Activated CD8-positive, alpha-beta memory T cell treated with anti-CD3 and anti-CD28 coated beads, Interleukin-2, amount 10 ng/mL, durations not matched to agents 7 days and 5 days (primary cell): ENCODE data around the gene UNC93A. TPM values are rescaled to one million over a fixed set of nuclear protein-coding genes. Genes with fewer than 3 reads are reported as not detected.
"Not testable (repeated sequence)": the region's sequence is repeated elsewhere in the genome, so short reads cannot be mapped to it uniquely, and the experiment has no call there.

ENCODE experiments used
- ATAC-seq: fragments of 150-1000 bp; cut with Tn5 transposase; one replicate; pipeline ENCODE4 v1.10.0; 2021; ENCODE audit warnings: moderate library complexity
- CTCF ChIA-PET: fragments of 350-600 bp; sonication (Branson Sonifier 250); formaldehyde crosslinking; loops from one replicate; lab custom pipeline; 2021; ENCODE audit warnings: antibody characterized with exemption; lab: Charles Lee
- DNase-seq: peaks from one replicate; pipeline ENCODE4 v3.0.0-alpha.2; 2020
- H3K27ac Mint-ChIP-seq: one replicate; pipeline ENCODE4 v1.8.0; 2021; ENCODE audit warnings: mild to moderate bottlenecking, mixed read lengths
- H3K27me3 Mint-ChIP-seq: one replicate; pipeline ENCODE4 v1.8.0; 2021; ENCODE audit warnings: mixed read lengths
- H3K36me3 Mint-ChIP-seq: one replicate; pipeline ENCODE4 v1.8.0; 2021; ENCODE audit warnings: mild to moderate bottlenecking, mixed read lengths
- H3K4me1 Mint-ChIP-seq: one replicate; pipeline ENCODE4 v1.8.0; 2021; ENCODE audit warnings: mixed read lengths
- H3K4me3 Mint-ChIP-seq: one replicate; pipeline ENCODE4 v1.8.0; 2021; ENCODE audit warnings: mild to moderate bottlenecking, moderate library complexity, mixed read lengths
- H3K9me3 Mint-ChIP-seq: one replicate; pipeline ENCODE4 v1.8.0; 2022; ENCODE audit warnings: low read depth, mixed read lengths
- total RNA-seq, 2 experiments: library from RNA; stranded (reverse); gene quantifications; one replicate each; pipeline ENCODE4 v1.2.3, GENCODE V29; 2021

The UNC93A gene
- total RNA-seq, 2 experiments from 2014 or later: not detected

GRCh38 chr6:167320754-167321056 lies 29.6 kb downstream of the UNC93A start:
- DNase-seq, H3K27ac Mint-ChIP-seq, CTCF ChIA-PET, ATAC-seq, H3K4me3 Mint-ChIP-seq, H3K4me1 Mint-ChIP-seq, H3K9me3 Mint-ChIP-seq, H3K36me3 Mint-ChIP-seq: not testable (repeated sequence)
- H3K27me3 Mint-ChIP-seq: peaks cover 14% of the 10 kb centered on the region

- H3K27me3 Mint-ChIP-seq: peaks cover 14% of the 10 kb centered on the region
- CTCF ChIA-PET, ATAC-seq, H3K36me3 Mint-ChIP-seq, H3K9me3 Mint-ChIP-seq, H3K4me1 Mint-ChIP-seq, H3K27ac Mint-ChIP-seq, H3K4me3 Mint-ChIP-seq, DNase-seq: not testable (repeated sequence)
These were observed 30.1 kb downstream of the UNC93A start for GRCh38 chr6:167321185-167321584.

GRCh38 chr6:167323111-167323510 lies 32.0 kb downstream of the UNC93A start:
- Mint-ChIP-seq H3K36me3 (no peaks in the 10 kb centered on the region), H3K4me3 (no peak overlapping the region), H3K9me3 (no peaks in the 10 kb centered on the region), H3K27ac (no peak overlapping the region), H3K4me1 (no peaks in the 10 kb centered on the region), H3K27me3 (peaks cover 18% of the 10 kb centered on the region)
- no peak for DNase-seq
- CTCF ChIA-PET: no interaction called here
- ATAC-seq: no peak

DNA sequence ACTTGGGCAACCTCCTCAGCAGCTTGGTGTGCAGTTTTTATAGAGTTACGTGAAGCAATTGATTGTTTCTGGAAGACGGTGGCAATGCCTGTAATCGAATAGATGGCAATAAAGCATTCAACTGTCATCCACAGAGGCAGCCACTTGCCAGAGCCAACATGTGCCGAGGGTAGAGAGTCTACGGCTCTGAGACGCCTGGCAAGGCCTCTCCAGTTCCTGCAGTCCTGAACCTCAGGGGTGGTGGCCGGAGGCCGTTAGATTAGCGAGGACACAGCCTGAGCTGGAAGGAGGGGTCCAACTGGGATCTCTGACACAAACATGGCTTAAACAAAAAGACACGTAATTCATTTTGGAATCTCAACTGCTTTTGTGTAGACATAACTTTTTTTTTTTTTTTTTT lies 33.0 kb downstream of the UNC93A start:
- Mint-ChIP-seq H3K27ac (no peak overlapping the region), H3K36me3 (no peaks in the 10 kb centered on the region), H3K27me3 (peaks cover 15% of the 10 kb centered on the region), H3K9me3 (no peaks in the 10 kb centered on the region), H3K4me3 (no peak overlapping the region), H3K4me1 (peaks cover 5% of the 10 kb centered on the region)
- CTCF ChIA-PET: no interaction called here
- DNase-seq: no peak
- ATAC-seq: no peak

GRCh38 chr6:167325766-167326165 lies 34.7 kb downstream of the UNC93A start:
- H3K4me3 Mint-ChIP-seq: no peak overlapping the region
- CTCF ChIA-PET: no interaction called here
- DNase-seq (no peak), ATAC-seq (no peak)
- H3K4me1 Mint-ChIP-seq: peaks cover 6% of the 10 kb centered on the region
- H3K36me3 Mint-ChIP-seq: no peaks in the 10 kb centered on the region
- no peaks in the 10 kb centered on the region for H3K9me3 Mint-ChIP-seq
- H3K27me3 Mint-ChIP-seq: peaks cover 15% of the 10 kb centered on the region
- H3K27ac Mint-ChIP-seq: no peak overlapping the region

DNA sequence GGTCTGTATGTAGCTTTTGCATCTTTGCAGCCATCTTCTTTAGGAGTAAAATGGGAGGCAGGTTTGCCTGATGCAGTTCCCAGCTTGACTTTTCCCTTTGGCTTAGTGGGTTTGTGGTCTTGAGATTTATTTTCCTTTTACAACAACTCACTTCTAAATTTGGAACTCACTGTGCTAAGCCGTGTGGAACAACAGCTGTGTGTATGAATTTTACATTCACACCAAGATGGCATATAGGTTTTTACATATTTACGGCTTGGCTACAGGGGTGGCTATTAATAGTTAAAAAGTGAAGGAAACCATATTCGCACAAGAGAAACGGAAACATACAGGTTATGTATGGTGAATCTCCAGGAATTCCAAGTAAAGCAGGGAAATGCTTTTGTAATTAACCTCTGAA lies 36.3 kb downstream of the UNC93A start:
- H3K4me1 Mint-ChIP-seq: peaks cover 6% of the 10 kb centered on the region
- H3K36me3 Mint-ChIP-seq: no peaks in the 10 kb centered on the region
- H3K27me3 Mint-ChIP-seq: peaks cover 11% of the 10 kb centered on the region
- no peak overlapping the region for H3K27ac Mint-ChIP-seq
- ATAC-seq (no peak), DNase-seq (no peak)
- CTCF ChIA-PET: no interaction called here
- H3K4me3 Mint-ChIP-seq: no peak overlapping the region
- H3K9me3 Mint-ChIP-seq: no peaks in the 10 kb centered on the region

DNA sequence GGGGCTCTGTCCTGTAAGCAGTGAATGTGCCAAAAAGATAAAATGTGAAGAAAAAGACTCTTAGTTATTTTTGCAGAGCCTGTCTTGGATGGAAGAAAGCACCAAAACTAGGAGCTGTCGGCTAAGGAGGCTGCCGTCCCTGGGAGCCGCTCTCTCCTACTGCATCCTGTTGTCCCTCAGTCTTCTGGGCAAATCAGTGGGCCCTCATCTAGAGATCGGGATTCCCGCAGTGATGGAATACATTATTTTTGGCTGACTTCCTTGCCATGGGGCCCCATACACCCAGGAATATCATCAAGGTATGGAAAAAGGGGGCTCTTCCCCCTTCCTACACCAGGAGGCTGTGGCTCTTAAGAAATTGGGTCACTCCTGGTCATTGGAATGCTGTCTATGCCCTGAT lies 37.0 kb downstream of the UNC93A start:
- no peak overlapping the region for H3K4me3 Mint-ChIP-seq
- DNase-seq: no peak
- H3K36me3 Mint-ChIP-seq: no peaks in the 10 kb centered on the region
- H3K4me1 Mint-ChIP-seq: peaks cover 6% of the 10 kb centered on the region
- H3K27me3 Mint-ChIP-seq: peaks cover 11% of the 10 kb centered on the region
- no peaks in the 10 kb centered on the region for H3K9me3 Mint-ChIP-seq
- no peak overlapping the region for H3K27ac Mint-ChIP-seq
- no peak for ATAC-seq
- CTCF ChIA-PET: interaction anchor here (1.5 kb wide), 1 partner anchor 24 kb away, joined by 5 read pairs; no protein-coding TSS in a partner anchor

GRCh38 chr6:167329014-167329413 lies 37.9 kb downstream of the UNC93A start:
- H3K36me3 Mint-ChIP-seq: no peaks in the 10 kb centered on the region
- H3K4me3 Mint-ChIP-seq: no peak overlapping the region
- ATAC-seq (no peak), DNase-seq (no peak)
- H3K4me1 Mint-ChIP-seq: peaks cover 6% of the 10 kb centered on the region
- H3K9me3 Mint-ChIP-seq: no peaks in the 10 kb centered on the region
- CTCF ChIA-PET: interaction anchor here (1.5 kb wide), 1 partner anchor 23 kb away, joined by 5 read pairs; no protein-coding TSS in a partner anchor
- no peak overlapping the region for H3K27ac Mint-ChIP-seq
- H3K27me3 Mint-ChIP-seq: peaks cover 11% of the 10 kb centered on the region

GRCh38 chr6:167330750-167331149 lies 39.6 kb downstream of the UNC93A start:
- ATAC-seq (no peak), DNase-seq (no peak)
- CTCF ChIA-PET: interaction anchor here (0.7 kb wide), 1 partner anchor 21 kb away, joined by 3 read pairs; no protein-coding TSS in a partner anchor
- H3K27ac Mint-ChIP-seq: no peak overlapping the region
- H3K4me1 Mint-ChIP-seq: peaks cover 6% of the 10 kb centered on the region
- no peaks in the 10 kb centered on the region for H3K36me3 Mint-ChIP-seq
- no peaks in the 10 kb centered on the region for H3K9me3 Mint-ChIP-seq
- no peak overlapping the region for H3K4me3 Mint-ChIP-seq
- peaks cover 11% of the 10 kb centered on the region for H3K27me3 Mint-ChIP-seq

- CTCF ChIA-PET: interaction anchor here (0.7 kb wide), 1 partner anchor 20 kb away, joined by 3 read pairs; no protein-coding TSS in a partner anchor
- peaks cover 11% of the 10 kb centered on the region for H3K27me3 Mint-ChIP-seq
- H3K36me3 Mint-ChIP-seq: no peaks in the 10 kb centered on the region
- H3K27ac Mint-ChIP-seq: no peak overlapping the region
- DNase-seq: no peak
- peaks cover 6% of the 10 kb centered on the region for H3K4me1 Mint-ChIP-seq
- no peaks in the 10 kb centered on the region for H3K9me3 Mint-ChIP-seq
- H3K4me3 Mint-ChIP-seq: no peak overlapping the region
- no peak for ATAC-seq
These were observed 40.5 kb downstream of the UNC93A start for GRCh38 chr6:167331565-167331964.

DNA sequence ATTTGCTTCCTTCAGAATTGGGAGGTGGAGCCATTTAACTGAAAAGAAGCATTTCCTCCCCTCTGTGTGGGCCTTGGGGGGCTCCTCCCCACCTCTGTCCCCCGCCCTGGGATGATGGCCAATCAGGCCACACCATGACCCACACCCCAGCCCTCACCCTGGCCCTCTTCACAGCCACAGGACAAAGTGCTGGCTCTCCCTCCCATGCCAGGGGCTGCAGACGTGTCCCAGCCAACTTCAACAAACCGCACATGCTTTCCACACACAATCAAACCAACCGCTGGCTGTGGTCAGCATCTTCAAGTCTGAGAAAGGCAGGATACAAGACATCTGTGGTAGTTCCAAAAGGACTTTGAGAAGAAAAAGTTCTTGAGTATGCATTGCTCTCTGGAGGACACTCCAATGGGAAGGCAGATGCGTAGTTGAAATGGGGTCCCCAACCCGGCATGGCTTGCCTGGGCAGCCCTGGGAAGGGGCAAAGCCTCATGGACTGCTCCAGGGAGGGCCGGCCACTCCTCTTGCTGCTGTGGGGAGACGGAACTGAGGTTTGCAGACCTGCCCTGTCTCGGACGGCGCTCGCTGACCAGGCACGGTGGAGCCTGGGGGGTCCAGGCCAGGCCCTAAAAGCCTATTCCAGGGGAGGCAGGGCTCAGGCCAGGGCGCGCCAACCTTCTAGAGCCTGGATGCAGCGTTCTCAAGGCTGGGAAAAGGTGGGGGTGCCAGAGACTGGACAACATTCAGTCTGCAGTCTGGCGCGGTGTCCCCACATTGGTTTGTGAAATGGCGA lies 45.9 kb downstream of the UNC93A start:
- Mint-ChIP-seq H3K27ac (no peak overlapping the region), H3K4me3 (no peak overlapping the region), H3K9me3 (no peaks in the 10 kb centered on the region), H3K27me3 (peaks cover 6% of the 10 kb centered on the region), H3K36me3 (no peaks in the 10 kb centered on the region), H3K4me1 (no peaks in the 10 kb centered on the region)
- DNase-seq: no peak
- CTCF ChIA-PET: no interaction called here
- no peak for ATAC-seq

GRCh38 chr6:167337675-167338449 lies 46.7 kb downstream of the UNC93A start:
- DNase-seq: no peak
- Mint-ChIP-seq H3K4me1 (no peaks in the 10 kb centered on the region), H3K4me3 (no peak overlapping the region), H3K27me3 (peaks cover 6% of the 10 kb centered on the region), H3K27ac (no peak overlapping the region), H3K36me3 (no peaks in the 10 kb centered on the region), H3K9me3 (no peaks in the 10 kb centered on the region)
- CTCF ChIA-PET: no interaction called here
- ATAC-seq: no peak

GRCh38 chr6:167338541-167339117 lies 47.5 kb downstream of the UNC93A start:
- CTCF ChIA-PET: no interaction called here
- Mint-ChIP-seq H3K9me3 (no peaks in the 10 kb centered on the region), H3K4me1 (no peaks in the 10 kb centered on the region), H3K27ac (no peak overlapping the region), H3K4me3 (no peak overlapping the region), H3K27me3 (peaks cover 9% of the 10 kb centered on the region), H3K36me3 (no peaks in the 10 kb centered on the region)
- ATAC-seq: no peak
- no peak for DNase-seq
